ENCODE measurements around the gene FNDC8.
"Not testable (repeated sequence)": the region's sequence is repeated elsewhere in the genome, so short reads cannot be mapped to it uniquely, and the experiment has no call there.

The FNDC8 gene

GRCh38 chr17:35121315-35121714 is at the start of gene FNDC8:
Gene FNDC8, plus strand, starts transcription at chr17:35121615. Its CDS starts 79 bp downstream, at chr17:35121694.
- DNase-seq, result no peak

DNA sequence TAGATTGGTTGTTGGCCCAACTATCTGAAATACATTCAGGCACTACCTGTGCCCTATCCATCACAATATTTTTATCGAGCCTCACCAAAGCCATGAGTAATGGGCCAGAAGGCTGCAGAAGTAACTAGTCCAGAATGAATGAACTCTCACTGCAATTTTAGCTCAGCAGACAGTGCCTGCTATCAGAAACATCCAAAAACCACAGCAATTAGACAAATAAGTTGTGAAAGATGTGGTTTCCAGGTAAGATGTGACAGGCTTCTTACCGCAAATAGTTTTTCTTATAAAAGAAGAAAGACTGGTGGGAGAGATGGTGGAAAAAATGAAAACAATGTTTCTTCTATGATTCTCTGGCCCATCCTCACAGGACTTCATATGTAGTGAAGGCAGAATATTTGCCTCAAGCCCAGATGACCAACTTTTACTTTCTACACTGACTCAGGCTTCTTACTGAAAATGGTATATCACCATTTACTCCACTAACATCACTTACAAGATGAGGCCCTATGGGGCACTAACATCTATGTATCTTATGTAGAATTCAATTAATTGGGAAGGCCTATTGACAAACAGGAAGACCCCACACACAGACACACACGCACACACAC is 48.1 kb upstream of the FNDC8 start:
- DNase-seq, result no peak

DNA sequence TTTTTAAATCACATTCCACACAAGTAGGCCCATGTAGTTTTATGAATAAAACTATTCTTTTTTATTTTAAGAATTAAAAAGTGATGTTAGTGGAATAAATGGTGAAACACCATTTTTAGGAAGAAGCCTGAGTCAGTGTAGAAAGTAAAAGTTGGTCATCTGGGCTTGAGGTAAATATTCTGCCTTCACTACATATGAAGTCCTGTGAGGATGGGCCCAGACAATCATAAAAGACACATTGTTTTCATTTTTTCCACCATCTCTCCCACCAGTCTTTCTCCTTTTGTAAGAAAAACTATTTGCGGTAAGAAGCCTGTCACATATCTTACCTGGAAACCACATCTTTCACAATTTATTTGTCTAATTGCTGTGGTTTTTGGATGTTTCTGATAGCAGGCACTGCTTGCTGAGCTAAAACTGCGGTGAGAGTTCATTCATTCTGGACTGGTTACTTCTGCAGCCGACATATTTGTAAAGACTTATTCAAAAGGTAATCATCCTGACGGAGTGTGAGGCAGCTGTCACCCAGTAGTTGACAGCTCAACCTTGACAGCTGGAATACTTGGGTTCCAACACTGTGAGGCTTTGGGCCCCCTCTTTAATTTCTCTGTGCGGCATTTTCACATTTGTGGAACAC is 47.3 kb upstream of the FNDC8 start:
- peak; percentile 31 for DNase-seq

GRCh38 chr17:35074711-35075707 is 46.4 kb upstream of the FNDC8 start:
- DNase-seq, result no peak

DNA sequence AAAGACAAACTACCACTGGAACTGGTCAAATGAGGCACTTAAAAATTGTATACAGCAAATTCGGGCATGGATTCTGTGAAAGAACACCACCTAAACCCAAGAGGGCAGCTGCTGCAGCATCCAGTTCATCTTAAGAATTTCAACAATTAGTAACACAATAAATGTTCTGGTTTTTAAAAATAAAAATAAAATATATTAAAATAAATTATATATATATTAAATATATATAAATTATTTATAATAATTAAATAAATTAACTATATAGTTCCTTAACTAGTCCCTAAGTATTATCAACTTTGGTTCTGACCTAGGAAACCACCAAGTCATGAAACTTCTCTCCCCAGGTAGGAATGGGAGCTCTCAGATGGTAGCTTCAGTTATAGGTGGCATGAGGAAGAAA is 44.5 kb upstream of the FNDC8 start:
- no peak for DNase-seq

GRCh38 chr17:35079547-35080423 is 41.6 kb upstream of the FNDC8 start:
- no peak for DNase-seq

DNA sequence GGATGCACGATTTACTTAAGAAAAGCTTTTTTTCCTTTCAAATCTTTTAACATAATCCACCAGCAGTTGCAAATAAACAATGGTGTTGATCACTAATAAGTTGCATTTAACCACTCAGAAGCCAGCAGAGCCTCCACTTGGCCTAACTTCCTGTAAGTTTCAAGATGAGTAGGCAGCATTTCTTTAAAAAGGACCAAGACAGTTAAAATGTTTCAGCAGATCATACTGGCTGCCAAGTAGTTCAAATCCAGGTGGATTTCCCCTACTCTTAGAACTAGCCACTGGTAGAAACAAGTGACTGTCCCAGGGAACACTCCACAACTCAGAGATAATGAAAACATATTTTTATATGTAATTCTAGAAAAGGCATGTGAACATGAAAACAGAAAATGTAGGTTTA is 40.9 kb upstream of the FNDC8 start:
- no peak for DNase-seq

- DNase-seq, result no peak
Measured at GRCh38 chr17:35081638-35082037, 39.8 kb upstream of the FNDC8 start.

DNA sequence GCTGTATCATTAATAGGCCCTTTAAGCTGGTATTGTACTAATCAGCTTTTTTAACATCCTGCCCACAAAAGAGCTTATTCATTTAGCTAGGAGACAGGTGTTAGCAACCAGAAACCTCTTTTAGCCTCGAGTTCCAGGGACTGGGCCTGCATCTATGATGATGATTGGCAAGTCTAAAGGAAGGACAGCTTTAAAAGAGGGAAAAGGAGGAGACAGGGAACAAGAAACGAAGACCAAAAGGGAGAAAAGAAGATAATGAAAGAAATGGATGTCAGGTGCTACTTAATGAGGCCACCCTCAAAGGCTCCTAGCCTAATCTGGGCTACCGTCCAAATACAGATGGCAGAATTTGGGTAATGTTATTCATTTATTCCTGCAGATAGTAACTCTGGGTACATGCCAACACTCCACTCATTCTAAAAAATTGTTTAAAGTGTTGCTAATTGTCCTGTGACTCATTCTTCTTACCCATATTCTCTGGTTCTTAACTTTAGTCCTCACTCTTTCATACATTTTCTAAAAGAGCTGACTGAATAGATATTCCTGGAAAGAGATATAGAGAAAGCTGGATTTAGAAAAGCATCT is 39.2 kb upstream of the FNDC8 start:
- no peak for DNase-seq

DNA sequence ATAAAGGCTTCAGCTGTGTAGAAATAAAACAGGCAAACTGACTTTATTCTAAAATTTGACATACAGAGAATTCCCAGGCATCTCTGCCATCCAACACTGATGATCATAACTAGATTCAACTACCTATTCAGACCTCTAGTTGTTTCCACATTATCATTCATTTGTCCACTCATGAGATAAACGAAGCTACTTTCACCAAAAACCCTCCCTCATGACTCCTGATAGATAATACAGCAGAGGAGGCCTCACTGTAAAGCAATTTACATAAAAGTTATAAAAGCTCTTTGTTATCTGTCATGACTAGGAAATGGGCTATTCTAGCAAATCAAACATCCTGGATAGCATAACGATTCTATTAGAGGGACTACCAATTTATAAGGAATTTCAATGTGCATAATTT is 38.3 kb upstream of the FNDC8 start:
- DNase-seq, result no peak

DNA sequence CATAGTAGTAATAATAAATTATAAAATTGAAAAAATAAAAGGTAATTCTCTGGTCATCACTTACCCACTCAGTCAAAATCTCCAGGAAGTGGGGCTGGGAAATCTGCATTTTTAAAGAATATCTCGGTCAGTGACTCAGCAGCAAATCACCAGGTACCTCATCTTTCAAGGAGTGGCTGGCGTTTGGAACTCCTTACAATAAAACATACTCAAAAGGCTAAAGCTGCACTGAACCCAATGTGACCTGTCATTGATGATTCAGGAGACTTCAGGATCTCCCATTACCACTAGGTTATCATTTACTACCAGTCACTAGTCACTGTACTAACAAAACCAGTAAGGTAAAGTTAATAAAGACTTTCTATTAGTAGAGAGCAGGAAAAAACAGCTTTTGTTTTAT is 36.4 kb upstream of the FNDC8 start:
- no peak for DNase-seq

- DNase-seq, result no peak
Measured at GRCh38 chr17:35086164-35086563, 35.3 kb upstream of the FNDC8 start.

- no peak for DNase-seq
Measured at GRCh38 chr17:35086931-35087573, 34.4 kb upstream of the FNDC8 start.

DNA sequence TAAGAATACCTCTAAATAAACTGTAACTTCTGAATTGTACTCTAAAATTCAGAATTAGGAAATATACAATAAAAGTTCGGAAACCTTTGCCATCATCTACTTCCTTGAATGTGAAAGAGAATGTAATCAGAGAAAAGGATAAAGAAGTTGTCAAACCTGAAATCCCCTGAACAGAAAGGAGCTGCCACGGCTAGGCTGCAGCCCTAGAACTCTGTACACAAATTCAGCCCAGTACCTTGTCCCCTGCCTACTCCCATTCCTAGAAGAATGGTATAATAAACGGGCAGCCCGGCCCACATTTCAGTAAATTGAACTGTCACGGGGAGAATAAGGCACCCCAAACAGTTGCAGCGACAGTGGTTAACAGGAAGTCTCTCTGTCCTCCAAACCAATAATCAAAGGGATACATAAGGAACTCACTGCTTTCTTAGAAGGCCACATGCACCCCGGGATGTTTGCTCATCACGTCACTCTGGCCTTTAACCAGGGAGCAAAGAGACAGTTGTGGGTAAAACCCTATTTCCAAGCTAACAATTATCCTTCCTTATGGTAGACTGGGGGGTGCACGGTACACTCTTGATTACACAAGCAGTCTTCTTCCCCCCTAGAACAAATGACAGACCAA is 33.6 kb upstream of the FNDC8 start:
- DNase-seq, result no peak

DNA sequence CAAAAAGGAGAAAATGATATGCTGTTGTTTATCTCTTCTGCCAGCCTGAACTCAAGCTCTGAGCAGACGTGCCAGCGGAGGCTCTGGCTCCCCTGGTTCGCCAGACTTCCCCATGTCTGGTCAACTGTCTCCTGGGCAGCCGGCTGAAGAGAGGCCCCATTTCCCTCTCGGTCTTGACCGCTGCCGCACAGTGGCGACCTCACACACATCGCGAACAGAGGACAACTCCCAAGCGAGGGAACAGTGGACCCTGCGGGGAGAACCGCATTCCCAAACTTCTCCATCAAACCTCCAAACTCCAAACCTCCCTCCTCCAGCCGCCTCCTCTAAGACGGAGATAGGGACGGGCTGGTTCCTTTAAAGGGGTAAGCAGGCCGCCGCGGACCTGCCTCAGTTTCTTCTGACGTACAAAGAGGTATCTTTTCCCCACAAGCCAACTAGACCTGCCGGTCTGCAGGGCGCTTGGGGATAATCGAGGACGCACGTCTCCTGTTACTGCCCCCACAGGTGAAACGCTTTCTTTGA is 33.0 kb upstream of the FNDC8 start:
- no peak for DNase-seq

DNA sequence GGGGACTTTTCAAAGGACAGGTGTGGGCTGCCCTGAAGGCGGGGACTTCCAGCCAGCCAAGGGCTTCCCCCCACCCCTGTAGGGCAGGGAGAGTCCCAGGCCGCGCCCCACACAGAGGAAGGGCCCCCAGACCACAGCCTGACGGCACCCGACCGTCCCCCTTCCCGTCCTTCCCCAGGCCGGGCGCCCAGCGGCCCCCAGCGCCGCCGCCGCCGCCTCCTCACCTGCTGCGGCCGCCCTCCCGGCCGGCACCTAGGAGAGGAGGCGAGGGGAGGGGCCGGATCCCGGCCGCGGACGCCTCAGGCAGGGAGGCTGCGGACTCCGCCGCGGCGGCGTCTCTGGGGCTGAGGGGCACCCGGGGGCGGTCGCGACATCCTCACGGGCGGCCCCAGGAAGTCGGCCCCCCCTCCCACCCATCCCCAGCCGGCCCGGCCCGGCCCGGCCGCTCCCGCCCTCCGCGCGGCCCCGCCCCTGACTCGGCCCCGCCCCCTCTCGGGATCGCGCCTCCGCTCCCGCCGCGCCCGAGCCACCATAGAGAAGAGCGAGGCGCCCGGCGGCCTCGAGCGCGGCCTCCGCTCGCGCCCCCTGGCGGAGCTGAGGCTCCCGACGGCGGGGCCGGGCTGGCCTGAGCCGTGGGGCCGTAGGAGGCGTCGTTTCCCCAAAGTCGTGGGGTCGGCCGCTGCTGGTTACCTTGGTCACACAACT is 32.4 kb upstream of the FNDC8 start:
- DNase-seq, result peak; percentile 87

DNA sequence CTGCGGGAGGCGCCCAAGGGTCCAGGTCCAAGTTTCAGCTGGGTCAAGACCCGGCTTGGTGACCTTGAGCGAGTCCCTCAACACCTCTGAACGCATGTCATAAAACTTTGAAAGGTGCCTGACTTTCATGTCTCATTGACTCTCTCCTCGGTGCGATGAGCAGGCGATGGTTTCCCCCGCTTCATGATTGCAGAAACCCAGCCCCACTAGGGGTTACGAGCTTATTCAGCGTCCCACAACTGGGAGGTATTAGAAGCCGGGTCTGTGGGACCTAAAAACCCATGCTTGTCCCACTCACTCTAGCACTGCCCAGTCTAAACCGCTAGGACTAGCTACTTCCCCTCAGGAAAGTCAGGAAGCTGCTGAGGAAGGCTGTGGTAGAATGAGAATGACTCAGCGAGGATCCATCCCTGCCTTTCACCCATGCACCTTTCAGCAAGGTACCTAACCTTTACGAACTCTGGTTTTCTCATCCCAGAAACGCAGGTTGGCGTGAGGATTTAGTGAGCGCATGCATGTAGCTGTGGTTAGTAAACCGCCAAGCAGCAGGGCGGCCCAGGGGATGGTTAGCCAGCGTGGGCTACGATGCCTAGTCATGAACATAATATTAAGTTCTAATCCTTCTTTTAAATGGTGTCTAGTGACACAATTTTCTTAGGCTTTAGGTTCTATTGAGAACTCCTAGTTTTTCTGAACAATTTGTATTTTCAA is 31.7 kb upstream of the FNDC8 start:
- peak; percentile 61 for DNase-seq

GRCh38 chr17:35090707-35091106 is 30.7 kb upstream of the FNDC8 start:
- not testable (repeated sequence) for DNase-seq

DNA sequence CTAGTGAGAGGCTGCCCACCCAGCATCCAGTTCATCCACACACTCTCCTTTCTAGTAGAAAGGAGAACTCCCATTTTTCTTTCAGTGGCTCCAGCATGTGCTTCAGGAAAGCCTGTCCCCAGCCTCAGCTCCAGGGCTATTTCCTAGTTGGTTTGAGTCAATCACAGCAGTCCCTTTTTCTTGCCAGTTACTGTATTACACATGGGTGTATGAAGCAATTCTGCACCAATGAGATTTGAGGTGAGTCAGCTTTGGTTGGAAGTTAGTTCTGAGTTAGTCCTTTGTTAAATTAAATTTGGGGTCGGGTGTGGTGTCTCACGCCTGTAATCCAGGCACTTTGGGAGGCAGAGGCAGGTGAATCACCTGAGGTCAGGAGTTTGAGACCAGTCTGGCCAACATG is 26.5 kb upstream of the FNDC8 start:
- no peak for DNase-seq

- DNase-seq, result no peak
Measured at GRCh38 chr17:35095741-35096140, 25.7 kb upstream of the FNDC8 start.
